ENCODE data around the gene SHROOM3.

- TF ChIP-seq CTCF (IDR thresholded peaks at IDR 0.05; ENCODE audit: low read depth, low read length) (no peak), POLR2A (IDR thresholded peaks at IDR 0.05; ENCODE audit: extremely low read depth, insufficient read length) (no peak)
- TF ChIP-seq, protein P1, sequence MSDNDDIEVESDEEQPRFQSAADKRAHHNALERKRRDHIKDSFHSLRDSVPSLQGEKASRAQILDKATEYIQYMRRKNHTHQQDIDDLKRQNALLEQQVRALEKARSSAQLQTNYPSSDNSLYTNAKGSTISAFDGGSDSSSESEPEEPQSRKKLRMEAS (IDR thresholded peaks at IDR 0.05; ENCODE audit: low read depth, low read length) = no peak
Observed at GRCh38 chr4:76489686-76490161, 54.7 kb downstream of the SHROOM3 start.

All from NB4 (cell line).